HEK293T (cell line): ENCODE results near the gene ANO2.

Experiments used
- ARNT ChIP-seq: fragments of 450-650 bp; IDR thresholded peaks from 2 replicates; pipeline ENCODE4 v1.6.1; 2017; ENCODE audit warnings: mild to moderate bottlenecking
- BHLHE40 ChIP-seq: fragments of 450-650 bp; IDR thresholded peaks from 2 replicates; pipeline ENCODE4 v1.6.1; 2016; ENCODE audit warnings: mild to moderate bottlenecking, moderate library complexity, borderline replicate concordance
- CTBP1 ChIP-seq: fragments of 450-650 bp; IDR thresholded peaks from 2 replicates; pipeline ENCODE4 v1.6.1; 2016; ENCODE audit warnings: borderline replicate concordance
- FOXA1 ChIP-seq: fragments of 450-650 bp; IDR thresholded peaks from 2 replicates; pipeline ENCODE4 v1.6.1; 2016; ENCODE audit warnings: mild to moderate bottlenecking
- FOXK2 ChIP-seq: fragments of 450-650 bp; IDR thresholded peaks from 2 replicates; pipeline ENCODE4 v1.6.1; 2016; ENCODE audit warnings: mild to moderate bottlenecking
- FOXM1 ChIP-seq: fragments of 450-650 bp; IDR thresholded peaks from 2 replicates; pipeline ENCODE4 v1.6.1; 2017; ENCODE audit warnings: mild to moderate bottlenecking, borderline replicate concordance
- HDGF ChIP-seq: fragments of 450-650 bp; IDR thresholded peaks from 2 replicates; pipeline ENCODE4 v1.6.1; 2017; ENCODE audit warnings: antibody characterized with exemption, borderline replicate concordance
- LEF1 ChIP-seq: fragments of 450-650 bp; IDR thresholded peaks from 2 replicates; pipeline ENCODE4 v1.6.1; 2017; ENCODE audit warnings: mild to moderate bottlenecking, borderline replicate concordance
- PKNOX1 ChIP-seq: fragments of 450-650 bp; IDR thresholded peaks from 2 replicates; pipeline ENCODE4 v1.6.1; 2016
- SP1 ChIP-seq: fragments of 450-650 bp; IDR thresholded peaks from 2 replicates; pipeline ENCODE4 v1.6.1; 2017
- SUZ12 ChIP-seq: fragments of 450-650 bp; IDR thresholded peaks from 2 replicates; pipeline ENCODE4 v1.6.1; 2016; ENCODE audit warnings: mild to moderate bottlenecking
- ZNF384 ChIP-seq: fragments of 450-650 bp; IDR thresholded peaks from 2 replicates; pipeline ENCODE4 v1.6.1; 2016

- no peak for TF ChIP-seq SUZ12
- TF ChIP-seq BHLHE40, result no peak
- no peak for TF ChIP-seq FOXM1
- TF ChIP-seq HDGF, result no peak
- no peak for TF ChIP-seq ARNT
- no peak for TF ChIP-seq ZNF384
- no peak for TF ChIP-seq FOXA1
- no peak for TF ChIP-seq FOXK2
- no peak for TF ChIP-seq SP1
- no peak for TF ChIP-seq CTBP1
- TF ChIP-seq LEF1, result no peak
- TF ChIP-seq PKNOX1, result no peak
Observed at GRCh38 chr12:5694759-5695409, 250.2 kb downstream of the ANO2 start.
